Right ventricle myocardium inferior (tissue), 1 donor: Measurements from ENCODE around the gene CA7. TPM values are rescaled to one million over a fixed set of nuclear protein-coding genes. Genes with fewer than 3 reads are reported as not detected.

Experiments used
- ATAC-seq: fragments of 200-7000 bp; cut with Tn5 transposase; one replicate; pipeline ENCODE4 v1.9.1; 2020; ENCODE audit warnings: mild to moderate bottlenecking, moderate library complexity
- DNase-seq: peaks from one replicate; pipeline ENCODE4 v3.0.0; 2021; ENCODE audit errors: missing footprints
- intact Hi-C: fragments of 100-400 bp; cut with DNase I; formaldehyde crosslinking; loops from one replicate; pipeline ENCODE4 v1.11.0; 2022
- total RNA-seq: library from RNA; stranded (reverse); fragmentation: NEBNext Ultra II Directional; extraction: Animal tissue kit (Norgen Biotek cat#: 25700); gene quantifications from one replicate; pipeline ENCODE4 v1.2.1, GENCODE V29; 2021
- donor health status: DM: no; HTN: yes; CAD: no; lungs with severe emphysema.

CA7 gene
- total RNA-seq, 1 donor from 2014 or later: not detected

GRCh38 chr16:66844009-66844341 is 239 bp upstream of the CA7 start:
- intact Hi-C loops: no loop called here
- ATAC-seq: no peak
- DNase-seq: no peak

- ATAC-seq: no peak
These were observed 831 bp downstream of the CA7 start for GRCh38 chr16:66845080-66845410.

GRCh38 chr16:66845791-66846221 is 1.6 kb downstream of the CA7 start:
- ATAC-seq: no peak
- intact Hi-C loops: no loop called here
- DNase-seq: no peak

More at GRCh38 chr16:66845080-66845410, 831 bp downstream of the CA7 start:
- no peak for DNase-seq
- intact Hi-C loops: no loop called here

- no peak for DNase-seq
These were observed 2.1 kb downstream of the CA7 start for GRCh38 chr16:66846266-66846665.

DNA sequence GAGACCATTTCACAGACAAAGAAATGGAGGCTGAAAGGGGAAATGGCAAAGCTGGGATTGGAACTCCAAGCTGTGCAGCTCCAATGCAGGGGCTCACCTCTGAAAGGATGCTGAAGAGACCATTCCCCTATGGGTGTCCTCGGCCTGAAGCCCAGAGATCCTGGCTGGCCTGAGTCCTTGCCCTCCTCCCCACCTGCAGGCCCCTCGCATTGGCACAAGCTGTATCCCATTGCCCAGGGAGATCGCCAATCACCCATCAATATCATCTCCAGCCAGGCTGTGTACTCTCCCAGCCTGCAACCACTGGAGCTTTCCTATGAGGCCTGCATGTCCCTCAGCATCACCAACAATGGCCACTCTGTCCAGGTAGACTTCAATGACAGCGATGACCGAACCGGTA is 2.6 kb downstream of the CA7 start:
- no peak for ATAC-seq
- no peak for DNase-seq
- intact Hi-C loops: no loop called here

More at GRCh38 chr16:66846266-66846665, 2.1 kb downstream of the CA7 start:
- ATAC-seq: no peak
- intact Hi-C loops: no loop called here

DNA sequence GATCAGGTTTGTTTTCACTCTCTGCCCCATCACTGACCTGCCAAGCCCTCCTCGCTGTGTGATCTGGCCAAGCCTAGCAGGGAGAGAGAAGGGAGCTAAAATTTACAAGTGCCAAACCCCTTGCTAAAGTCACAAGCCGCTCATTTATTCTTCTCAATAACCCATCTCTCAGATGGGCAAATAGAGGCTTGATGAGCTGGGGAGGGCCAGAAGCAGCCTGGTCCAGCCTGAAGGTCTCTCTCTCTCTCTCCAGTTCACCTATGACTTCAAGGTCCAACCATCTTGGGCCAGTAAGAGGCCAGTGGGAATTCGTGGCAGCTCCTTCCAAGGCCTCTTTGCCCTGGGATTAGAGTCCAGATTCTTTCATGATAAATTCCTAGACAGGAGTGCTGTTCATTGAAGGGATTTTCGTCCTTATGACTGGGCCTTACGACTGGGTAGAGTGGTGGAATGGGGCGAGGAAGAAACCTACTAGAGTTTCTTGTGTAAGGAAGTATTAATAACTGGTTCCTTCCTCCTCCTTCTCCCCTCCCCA is 3.4 kb downstream of the CA7 start:
- no peak for DNase-seq
- no peak for ATAC-seq
- intact Hi-C loops: no loop called here

- DNase-seq (no peak), ATAC-seq (no peak)
- intact Hi-C loops: no loop called here
These were observed 4.0 kb downstream of the CA7 start for GRCh38 chr16:66848172-66848571.

- intact Hi-C loops: no loop called here
- DNase-seq: no peak
- no peak for ATAC-seq
These were observed 4.8 kb downstream of the CA7 start for GRCh38 chr16:66849021-66849420.

DNA sequence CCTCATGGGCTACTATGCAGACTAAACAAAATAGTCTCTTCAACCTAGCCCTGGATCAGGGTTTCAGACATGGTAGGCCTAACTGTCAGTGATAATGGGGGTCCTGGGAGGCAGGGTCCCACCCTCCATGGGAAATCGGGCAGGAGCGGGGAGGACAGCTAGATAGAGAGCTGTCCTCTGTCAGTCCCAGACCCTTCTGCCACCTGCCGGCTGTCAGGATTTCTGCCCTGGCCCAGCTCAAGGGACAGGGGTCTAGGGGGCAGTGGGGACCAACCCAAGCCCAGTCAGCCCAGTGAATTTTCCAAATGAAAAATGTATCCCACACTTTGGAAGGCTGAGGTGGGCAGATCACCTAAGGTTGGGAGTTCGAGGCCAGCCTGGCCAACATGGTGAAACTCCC is 5.3 kb downstream of the CA7 start:
- no peak for ATAC-seq
- intact Hi-C loops: no loop called here
- no peak for DNase-seq

DNA sequence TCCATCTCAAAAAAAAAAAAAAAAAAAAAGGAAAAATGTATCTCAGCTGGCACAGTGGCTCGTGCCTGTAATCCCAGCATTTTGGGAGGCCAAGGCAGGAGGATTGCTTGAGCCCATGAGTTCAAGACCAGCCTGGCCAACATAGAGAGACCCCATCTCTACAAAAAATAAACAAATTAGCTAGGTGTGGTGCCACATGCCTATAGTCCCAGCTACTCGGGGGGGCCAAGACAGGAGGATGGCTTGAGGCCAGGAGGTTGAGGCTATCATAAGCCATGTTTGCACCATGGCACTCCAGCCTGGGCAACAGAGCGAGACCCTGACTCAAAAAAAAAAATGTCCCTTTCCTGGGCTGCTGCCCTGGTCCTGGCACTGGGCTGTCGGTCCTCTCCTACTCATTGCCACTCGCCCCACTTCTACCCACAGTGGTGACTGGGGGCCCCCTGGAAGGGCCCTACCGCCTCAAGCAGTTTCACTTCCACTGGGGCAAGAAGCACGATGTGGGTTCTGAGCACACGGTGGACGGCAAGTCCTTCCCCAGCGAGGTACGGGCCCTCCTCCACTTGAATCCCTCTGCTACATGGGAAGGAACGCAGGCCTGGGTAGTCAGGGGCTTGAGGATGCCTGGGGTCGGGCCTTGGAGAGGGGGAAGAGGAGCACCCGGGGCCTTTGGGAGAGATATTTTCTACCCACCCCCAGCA is 6.1 kb downstream of the CA7 start:
- intact Hi-C loops: no loop called here
- DNase-seq (no peak), ATAC-seq (no peak)

- intact Hi-C loops: no loop called here
- no peak for ATAC-seq
These were observed 7.2 kb downstream of the CA7 start for GRCh38 chr16:66851166-66851964.

GRCh38 chr16:66853261-66854139 is 9.3 kb downstream of the CA7 start:
- ATAC-seq (no peak), DNase-seq (no peak)
- intact Hi-C loops: no loop called here

More at GRCh38 chr16:66851166-66851964, 7.2 kb downstream of the CA7 start:
- DNase-seq: no peak

- DNase-seq (no peak), ATAC-seq (no peak)
- intact Hi-C loops: no loop called here
These were observed 12.0 kb downstream of the CA7 start for GRCh38 chr16:66856184-66856730.

DNA sequence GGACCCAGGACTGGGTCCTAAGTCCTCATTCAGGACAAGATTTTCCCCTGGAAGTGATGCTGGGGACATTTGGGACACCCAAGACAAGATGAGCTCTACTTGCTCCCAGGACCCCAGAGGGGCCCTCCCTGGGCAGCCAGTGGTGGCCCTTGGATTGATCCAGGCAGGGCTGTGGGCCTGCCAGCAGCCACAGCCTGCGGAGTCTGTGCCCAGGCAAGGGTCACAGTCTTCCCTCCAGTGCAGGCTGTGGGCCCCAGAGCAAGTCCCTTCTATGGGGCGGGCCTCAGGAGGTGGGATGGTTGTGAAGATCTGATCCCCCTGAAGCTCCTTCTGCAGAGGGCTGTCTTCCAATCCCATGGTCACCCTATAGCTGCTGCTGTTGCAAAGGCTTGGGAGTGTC is 12.6 kb downstream of the CA7 start:
- no peak for DNase-seq
- ATAC-seq: no peak

GRCh38 chr16:66857437-66857836 is 13.2 kb downstream of the CA7 start:
- ATAC-seq (no peak), DNase-seq (no peak)
- intact Hi-C loops: no loop called here

More for the DNA sequence above, 12.6 kb downstream of the CA7 start:
- intact Hi-C loops: no loop called here

GRCh38 chr16:66858740-66859396 is 14.7 kb downstream of the CA7 start:
- ATAC-seq (peak; percentile 76), DNase-seq (peak; percentile 78)
- intact Hi-C loops: no loop called here

- DNase-seq: no peak
- ATAC-seq: no peak
- intact Hi-C loops: no loop called here
These were observed 15.3 kb downstream of the CA7 start for GRCh38 chr16:66859397-66860068.

- ATAC-seq: no peak
- intact Hi-C loops: no loop called here
These were observed 17.9 kb downstream of the CA7 start for GRCh38 chr16:66862023-66862520.

More at GRCh38 chr16:66862023-66862520, 17.9 kb downstream of the CA7 start:
- no peak for DNase-seq
